Osteoblast (primary cell): ENCODE measurements around the gene SLC46A1. TPM values are rescaled to one million over a fixed set of nuclear protein-coding genes. Genes with fewer than 3 reads are reported as not detected.

Experiments used
- DNase-seq: peaks from one replicate; pipeline ENCODE4 v3.0.0; 2011; ENCODE audit warnings: low spot score, mixed read lengths; ENCODE audit not compliant: insufficient read length; ENCODE audit errors: missing footprints
- H2AFZ ChIP-seq: 2 replicates; pipeline ENCODE4 v1.6.0; 2011; ENCODE audit warnings: mild to moderate bottlenecking, low read length
- H3K27ac ChIP-seq: 2 replicates; pipeline ENCODE4 v1.5.1; 2011; ENCODE audit warnings: mild to moderate bottlenecking, low read depth, low read length, moderate library complexity
- H3K27me3 ChIP-seq: 2 replicates; pipeline ENCODE4 v1.6.0; 2012; ENCODE audit warnings: mild to moderate bottlenecking, control low read depth, inconsistent platforms, low read length, moderate library complexity; ENCODE audit not compliant: insufficient read depth
- H3K36me3 ChIP-seq: 2 replicates; pipeline ENCODE4 v1.5.1; 2011; ENCODE audit warnings: mild to moderate bottlenecking, low read length, control low read depth, moderate library complexity; ENCODE audit not compliant: insufficient read depth
- H3K4me1 ChIP-seq: 2 replicates; pipeline ENCODE4 v1.5.1; 2011; ENCODE audit warnings: mild to moderate bottlenecking, low read length, control low read depth, moderate library complexity; ENCODE audit not compliant: insufficient read depth
- H3K4me2 ChIP-seq: 2 replicates; pipeline ENCODE4 v1.6.0; 2011; ENCODE audit warnings: mild to moderate bottlenecking, low read length; ENCODE audit not compliant: insufficient read depth
- H3K4me3 ChIP-seq: fragments of 200-600 bp; sonication (generic); 3 replicates; pipeline ENCODE4 v1.5.1; 2012; ENCODE audit warnings: mild to moderate bottlenecking, low read length, inconsistent platforms; ENCODE audit not compliant: insufficient read depth
- H3K79me2 ChIP-seq: 2 replicates; pipeline ENCODE4 v1.6.0; 2012; ENCODE audit warnings: mild to moderate bottlenecking, low read length, control low read depth, inconsistent platforms; ENCODE audit not compliant: insufficient read depth
- H3K9me3 ChIP-seq: 2 replicates; pipeline ENCODE4 v1.5.1; 2011; ENCODE audit warnings: low read depth, low read length, control low read depth
- H4K20me1 ChIP-seq: 2 replicates; pipeline ENCODE4 v1.6.0; 2012; ENCODE audit warnings: mild to moderate bottlenecking, low read length, control low read depth; ENCODE audit not compliant: insufficient read depth
- total RNA-seq: library from RNA; depleted of rRNA; stranded (reverse); fragments of >200 nt; gene quantifications from 2 replicates; pipeline ENCODE4 v1.2.3, GENCODE V29; 2012
- TF ChIP-seq, protein P1 (sequence below): IDR thresholded peaks from 2 replicates; pipeline ENCODE4 v1.5.1; 2011; ENCODE audit warnings: mild to moderate bottlenecking, low read depth, low read length, moderate library complexity; ENCODE audit errors: extremely low read depth

SLC46A1 gene
- total RNA-seq, 1 donor, result 8.0 TPM

DNA sequence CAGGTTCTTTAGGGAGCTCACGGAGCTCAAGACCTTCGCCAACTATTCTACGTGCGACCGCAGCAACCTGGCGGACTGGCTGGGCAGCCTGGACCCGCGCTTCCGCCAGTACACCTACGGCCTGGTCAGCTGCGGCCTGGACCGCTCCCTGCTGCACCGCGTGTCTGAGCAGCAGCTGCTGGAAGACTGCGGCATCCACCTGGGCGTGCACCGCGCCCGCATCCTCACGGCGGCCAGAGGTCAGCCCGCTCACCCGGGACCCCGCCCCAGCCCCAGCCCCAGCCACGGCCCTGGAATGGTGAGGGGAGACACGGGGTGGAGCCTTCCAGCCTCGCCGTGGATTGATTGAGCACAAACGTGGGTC, 21.0 kb downstream of the SLC46A1 start:
- Histone ChIP-seq H3K79me2 (no peaks in the 10 kb centered on the region), H3K9me3 (no peaks in the 10 kb centered on the region), H4K20me1 (peaks cover 3% of the 10 kb centered on the region), H3K36me3 (no peaks in the 10 kb centered on the region), H3K27ac (no peak overlapping the region), H3K27me3 (no peaks in the 10 kb centered on the region), H2AFZ (no peak overlapping the region), H3K4me3 (no peak overlapping the region), H3K4me2 (no peak overlapping the region), H3K4me1 (no peaks in the 10 kb centered on the region)
- no peak for DNase-seq
- TF ChIP-seq, protein P1, sequence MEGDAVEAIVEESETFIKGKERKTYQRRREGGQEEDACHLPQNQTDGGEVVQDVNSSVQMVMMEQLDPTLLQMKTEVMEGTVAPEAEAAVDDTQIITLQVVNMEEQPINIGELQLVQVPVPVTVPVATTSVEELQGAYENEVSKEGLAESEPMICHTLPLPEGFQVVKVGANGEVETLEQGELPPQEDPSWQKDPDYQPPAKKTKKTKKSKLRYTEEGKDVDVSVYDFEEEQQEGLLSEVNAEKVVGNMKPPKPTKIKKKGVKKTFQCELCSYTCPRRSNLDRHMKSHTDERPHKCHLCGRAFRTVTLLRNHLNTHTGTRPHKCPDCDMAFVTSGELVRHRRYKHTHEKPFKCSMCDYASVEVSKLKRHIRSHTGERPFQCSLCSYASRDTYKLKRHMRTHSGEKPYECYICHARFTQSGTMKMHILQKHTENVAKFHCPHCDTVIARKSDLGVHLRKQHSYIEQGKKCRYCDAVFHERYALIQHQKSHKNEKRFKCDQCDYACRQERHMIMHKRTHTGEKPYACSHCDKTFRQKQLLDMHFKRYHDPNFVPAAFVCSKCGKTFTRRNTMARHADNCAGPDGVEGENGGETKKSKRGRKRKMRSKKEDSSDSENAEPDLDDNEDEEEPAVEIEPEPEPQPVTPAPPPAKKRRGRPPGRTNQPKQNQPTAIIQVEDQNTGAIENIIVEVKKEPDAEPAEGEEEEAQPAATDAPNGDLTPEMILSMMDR, result no peak

DNA sequence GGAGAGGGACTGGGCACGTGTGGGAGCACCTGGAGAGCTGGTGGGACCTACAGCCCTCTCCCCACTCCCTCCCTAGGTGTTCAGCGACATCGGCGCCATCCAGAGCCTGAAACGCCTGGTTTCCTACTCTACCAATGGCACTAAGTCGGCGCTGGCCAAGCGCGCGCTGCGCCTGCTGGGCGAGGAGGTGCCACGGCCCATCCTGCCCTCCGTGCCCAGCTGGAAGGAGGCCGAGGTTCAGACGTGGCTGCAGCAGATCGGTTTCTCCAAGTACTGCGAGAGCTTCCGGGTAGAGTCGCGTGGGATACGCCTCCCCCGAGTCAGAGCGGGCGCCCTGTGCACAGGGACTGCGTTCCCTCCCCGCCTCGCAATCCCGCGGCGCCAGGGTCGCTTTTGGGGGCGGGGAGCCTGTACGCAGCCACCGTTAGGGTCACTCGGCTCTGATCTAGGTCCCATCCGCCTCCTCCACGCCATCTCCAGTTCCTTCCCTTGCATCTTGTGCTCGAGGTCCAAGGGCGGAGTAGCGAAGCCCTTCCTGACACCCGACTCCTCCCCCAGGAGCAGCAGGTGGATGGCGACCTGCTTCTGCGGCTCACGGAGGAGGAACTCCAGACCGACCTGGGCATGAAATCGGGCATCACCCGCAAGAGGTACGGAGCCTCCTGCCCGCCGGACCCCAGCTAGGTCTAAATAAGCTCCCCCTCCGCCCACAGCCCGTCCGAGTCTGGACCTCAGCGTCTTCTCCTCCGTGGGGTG, 21.6 kb downstream of the SLC46A1 start:
- Histone ChIP-seq H3K79me2 (no peaks in the 10 kb centered on the region), H3K36me3 (no peaks in the 10 kb centered on the region), H2AFZ (no peak overlapping the region), H3K9me3 (no peaks in the 10 kb centered on the region), H3K27me3 (no peaks in the 10 kb centered on the region), H4K20me1 (no peaks in the 10 kb centered on the region), H3K4me1 (no peaks in the 10 kb centered on the region), H3K4me2 (peak overlapping the region; percentile 36), H3K27ac (no peak overlapping the region), H3K4me3 (peak overlapping the region; percentile 28)
- no peak for DNase-seq
- TF ChIP-seq, protein P1, result no peak

DNA sequence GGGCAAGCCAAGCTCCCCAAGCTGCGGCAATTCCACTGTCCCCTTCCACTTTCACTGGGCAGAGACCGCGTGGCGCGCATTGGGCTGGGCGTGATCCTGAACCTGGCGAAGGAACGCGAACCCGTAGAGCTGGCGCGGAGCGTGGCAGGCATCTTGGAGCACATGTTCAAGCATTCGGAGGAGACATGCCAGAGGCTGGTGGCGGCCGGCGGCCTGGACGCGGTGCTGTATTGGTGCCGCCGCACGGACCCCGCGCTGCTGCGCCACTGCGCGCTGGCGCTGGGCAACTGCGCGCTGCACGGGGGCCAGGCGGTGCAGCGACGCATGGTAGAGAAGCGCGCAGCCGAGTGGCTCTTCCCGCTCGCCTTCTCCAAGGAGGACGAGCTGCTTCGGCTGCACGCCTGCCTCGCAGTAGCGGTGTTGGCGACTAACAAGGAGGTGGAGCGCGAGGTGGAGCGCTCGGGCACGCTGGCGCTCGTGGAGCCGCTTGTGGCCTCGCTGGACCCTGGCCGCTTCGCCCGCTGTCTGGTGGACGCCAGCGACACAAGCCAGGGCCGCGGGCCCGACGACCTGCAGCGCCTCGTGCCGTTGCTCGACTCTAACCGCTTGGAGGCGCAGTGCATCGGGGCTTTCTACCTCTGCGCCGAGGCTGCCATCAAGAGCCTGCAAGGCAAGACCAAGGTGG, 24.7 kb downstream of the SLC46A1 start:
- Histone ChIP-seq H3K9me3 (no peaks in the 10 kb centered on the region), H2AFZ (no peak overlapping the region), H3K36me3 (no peaks in the 10 kb centered on the region), H3K4me3 (no peak overlapping the region), H3K79me2 (no peaks in the 10 kb centered on the region), H4K20me1 (no peaks in the 10 kb centered on the region), H3K4me1 (no peaks in the 10 kb centered on the region), H3K4me2 (no peak overlapping the region), H3K27me3 (no peaks in the 10 kb centered on the region), H3K27ac (no peak overlapping the region)
- no peak for DNase-seq
- TF ChIP-seq, protein P1, result no peak
